Ishikawa (cell line): Measurements from ENCODE around the gene CDT1.

Experiments
- CREB1 ChIP-seq: IDR thresholded peaks from 2 replicates; pipeline ENCODE4 v1.6.1; 2012; ENCODE audit warnings: low read depth
- FOXM1 ChIP-seq: IDR thresholded peaks from 2 replicates; pipeline ENCODE4 v1.6.1; 2012; ENCODE audit warnings: low read depth, borderline replicate concordance
- MAX ChIP-seq: IDR thresholded peaks from 2 replicates; pipeline ENCODE4 v1.6.1; 2012
- RAD21 ChIP-seq: IDR thresholded peaks from 2 replicates; pipeline ENCODE4 v1.6.1; 2012; ENCODE audit warnings: low read depth
- TEAD4 ChIP-seq: IDR thresholded peaks from 2 replicates; pipeline ENCODE4 v1.6.1; 2012
- YY1 ChIP-seq: IDR thresholded peaks from 2 replicates; pipeline ENCODE4 v1.6.1; 2012; ENCODE audit warnings: low read depth
- TF ChIP-seq, protein P1 (sequence below): IDR thresholded peaks from 2 replicates; pipeline ENCODE4 v1.6.1; 2012

CDT1 gene

DNA sequence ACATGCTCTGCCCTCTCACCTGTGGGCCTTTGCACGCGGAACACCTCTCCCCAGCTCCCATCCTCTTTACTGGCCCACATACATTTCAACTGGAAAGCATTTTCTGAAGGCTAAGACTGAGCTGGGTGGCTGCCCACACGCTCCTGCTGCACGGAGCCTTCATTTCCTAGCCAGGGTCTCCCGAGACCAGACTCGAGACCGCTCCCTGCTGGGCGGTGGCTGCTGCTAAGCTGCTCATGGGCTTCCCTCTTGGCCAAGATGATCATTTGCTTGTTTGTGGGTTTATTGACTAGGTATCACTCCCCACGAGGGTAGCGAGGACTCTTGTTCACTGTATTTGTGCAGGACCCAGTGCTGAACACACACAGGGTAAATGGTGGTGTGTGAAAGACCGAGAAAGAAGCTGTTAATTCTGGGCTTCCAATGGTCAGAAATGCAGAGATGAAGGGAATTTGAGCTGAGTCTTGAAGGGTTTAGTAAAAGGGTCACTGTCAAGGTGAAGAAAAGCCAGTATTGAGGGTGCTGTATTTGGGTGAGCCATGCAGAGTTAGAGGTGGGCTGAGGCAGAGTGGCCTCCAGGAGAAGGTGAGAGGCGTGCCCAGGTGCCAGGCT, 54.2 kb downstream of the CDT1 start:
- TF ChIP-seq YY1 (no peak), CREB1 (no peak), FOXM1 (no peak), MAX (no peak), TEAD4 (no peak), RAD21 (peak; percentile 40)
- TF ChIP-seq, protein P1, sequence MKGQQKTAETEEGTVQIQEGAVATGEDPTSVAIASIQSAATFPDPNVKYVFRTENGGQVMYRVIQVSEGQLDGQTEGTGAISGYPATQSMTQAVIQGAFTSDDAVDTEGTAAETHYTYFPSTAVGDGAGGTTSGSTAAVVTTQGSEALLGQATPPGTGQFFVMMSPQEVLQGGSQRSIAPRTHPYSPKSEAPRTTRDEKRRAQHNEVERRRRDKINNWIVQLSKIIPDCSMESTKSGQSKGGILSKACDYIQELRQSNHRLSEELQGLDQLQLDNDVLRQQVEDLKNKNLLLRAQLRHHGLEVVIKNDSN: no peak
